NCI-H128 (cell line): ENCODE results near the gene AK9.

Source experiments
- DNase-seq: peaks from one replicate; lab custom pipeline; 2025; ENCODE audit not compliant: unreplicated experiment; lab: John Stamatoyannopoulos, UW

AK9 gene

DNA sequence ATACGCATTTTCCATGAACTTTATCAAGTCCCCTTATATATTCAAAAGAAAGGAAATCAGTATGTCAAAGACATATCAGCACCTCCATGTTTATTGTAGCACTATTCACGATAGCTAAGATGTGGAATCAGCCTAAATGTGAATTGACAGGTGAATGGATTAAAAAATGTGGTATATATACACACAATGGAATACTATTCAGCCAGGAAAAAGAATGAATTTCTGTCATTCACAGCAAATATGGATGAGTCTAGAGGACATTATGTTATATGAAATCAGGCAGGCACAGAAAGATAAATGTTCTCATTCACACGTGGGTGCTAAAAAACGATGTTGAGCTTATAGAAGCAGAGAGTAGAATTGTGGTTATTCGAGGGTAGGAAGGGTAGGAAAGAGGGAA lies 5.4 kb upstream of the AK9 start:
- no peak for DNase-seq

DNA sequence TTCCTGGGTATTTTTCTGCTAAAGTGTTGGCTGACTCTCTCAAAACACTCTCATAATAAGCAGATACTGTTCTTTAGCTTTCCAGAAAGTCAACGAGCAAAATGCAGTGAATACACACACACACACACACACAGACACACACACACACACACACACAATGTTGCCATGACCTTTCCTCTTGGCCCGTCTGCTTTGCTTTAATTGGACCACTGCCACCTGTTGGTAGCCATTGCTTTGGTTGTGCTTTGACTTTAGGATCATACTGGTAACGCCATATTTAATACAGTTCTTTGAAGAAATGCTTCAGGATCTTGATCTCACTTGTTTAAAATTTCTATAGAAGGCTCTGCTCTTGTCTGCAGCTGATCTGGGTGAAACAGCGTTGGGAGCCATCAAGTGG lies 4.5 kb upstream of the AK9 start:
- no peak for DNase-seq

DNA sequence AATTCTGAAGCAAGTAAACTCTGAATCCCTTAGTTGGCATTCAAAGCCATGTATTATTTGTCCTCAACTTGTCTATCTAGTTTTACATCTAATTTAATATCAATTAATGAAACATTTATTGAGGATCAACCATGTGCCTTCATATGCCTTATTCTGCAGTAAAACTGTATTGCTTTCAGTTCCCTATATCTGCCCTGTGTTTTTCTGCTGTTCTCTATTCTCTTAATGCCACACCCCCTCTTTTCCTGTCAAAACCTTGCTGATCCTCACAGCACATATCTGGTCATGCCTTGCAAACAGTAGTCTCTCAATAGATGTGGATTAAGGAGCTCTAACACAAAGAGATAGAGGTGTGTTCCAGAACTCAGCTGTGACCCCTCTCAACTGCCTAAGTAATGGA lies 2.1 kb upstream of the AK9 start:
- no peak for DNase-seq

DNA sequence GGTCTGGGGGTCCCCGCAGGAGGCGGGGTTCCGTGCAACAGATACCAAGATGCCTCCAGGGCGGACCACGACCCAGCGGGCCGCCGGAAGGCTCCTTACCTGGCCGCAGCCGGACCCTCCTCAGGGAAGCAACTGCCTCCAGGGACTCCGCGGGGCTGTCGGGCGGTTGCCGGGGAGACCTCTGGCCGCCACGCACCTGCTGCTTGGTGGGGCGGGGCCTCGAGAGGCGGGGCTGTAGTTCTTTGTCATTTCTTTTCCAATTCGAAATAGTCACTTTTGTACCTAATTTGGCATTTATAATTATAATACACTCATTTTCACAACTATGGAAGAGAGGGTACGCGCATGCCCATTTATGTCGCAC lies 647 bp downstream of the AK9 start:
- peak; percentile 51 for DNase-seq

DNA sequence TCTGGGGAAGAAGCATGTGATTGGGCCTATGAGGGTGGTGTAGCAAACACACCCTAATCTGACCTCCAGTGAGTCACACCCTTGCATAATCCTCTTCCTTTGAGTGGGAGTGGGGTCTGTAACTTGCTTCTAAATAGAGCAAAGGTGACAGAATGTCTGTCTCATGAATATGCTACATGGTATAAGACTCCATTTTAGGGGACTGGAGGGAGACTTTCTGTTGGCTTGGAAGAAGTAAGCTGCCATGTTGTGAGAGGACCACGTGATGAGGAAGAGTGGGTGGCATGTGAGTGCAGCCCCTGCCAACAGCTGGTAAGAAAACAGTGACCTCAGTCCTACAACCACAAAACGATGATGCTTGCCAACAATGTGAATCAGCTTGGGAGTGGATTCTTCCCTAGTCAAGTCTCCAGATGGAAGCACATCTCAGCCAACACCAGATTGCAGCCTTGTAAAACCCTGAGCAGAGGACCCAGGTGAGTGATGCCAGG lies 3.7 kb downstream of the AK9 start:
- no peak for DNase-seq

DNA sequence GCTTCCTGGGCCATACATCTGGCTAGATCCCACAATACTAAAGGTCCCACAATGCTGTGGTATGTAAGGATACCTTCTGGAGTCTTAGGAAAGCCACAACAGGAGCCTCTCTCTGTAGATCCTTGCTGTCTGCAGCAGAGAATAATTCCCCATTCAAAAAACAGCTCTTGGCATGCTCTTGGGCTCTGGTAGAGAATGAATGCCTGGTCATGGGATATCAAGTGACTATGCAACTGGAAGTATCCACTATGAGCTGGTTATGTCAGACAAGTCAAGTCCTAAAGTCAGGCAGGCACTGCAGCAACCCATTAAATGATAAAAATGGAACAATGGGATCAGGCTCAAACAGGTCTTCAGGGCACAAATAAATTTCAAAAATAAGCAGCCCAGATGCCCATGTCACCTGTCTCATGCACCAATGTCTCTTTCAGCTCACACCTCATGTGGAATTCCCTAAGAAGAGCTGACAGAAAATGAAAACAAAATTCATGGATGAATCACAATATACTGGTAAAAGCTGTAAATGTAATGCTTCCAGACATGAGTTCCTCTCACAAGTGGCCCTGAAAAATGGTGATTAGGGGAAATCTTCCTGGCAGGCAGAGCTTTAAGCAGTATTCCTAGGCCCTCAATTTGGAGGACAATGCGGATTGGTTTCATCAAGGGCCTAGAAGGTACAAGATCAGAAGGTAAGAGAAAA lies 4.3 kb downstream of the AK9 start:
- no peak for DNase-seq

DNA sequence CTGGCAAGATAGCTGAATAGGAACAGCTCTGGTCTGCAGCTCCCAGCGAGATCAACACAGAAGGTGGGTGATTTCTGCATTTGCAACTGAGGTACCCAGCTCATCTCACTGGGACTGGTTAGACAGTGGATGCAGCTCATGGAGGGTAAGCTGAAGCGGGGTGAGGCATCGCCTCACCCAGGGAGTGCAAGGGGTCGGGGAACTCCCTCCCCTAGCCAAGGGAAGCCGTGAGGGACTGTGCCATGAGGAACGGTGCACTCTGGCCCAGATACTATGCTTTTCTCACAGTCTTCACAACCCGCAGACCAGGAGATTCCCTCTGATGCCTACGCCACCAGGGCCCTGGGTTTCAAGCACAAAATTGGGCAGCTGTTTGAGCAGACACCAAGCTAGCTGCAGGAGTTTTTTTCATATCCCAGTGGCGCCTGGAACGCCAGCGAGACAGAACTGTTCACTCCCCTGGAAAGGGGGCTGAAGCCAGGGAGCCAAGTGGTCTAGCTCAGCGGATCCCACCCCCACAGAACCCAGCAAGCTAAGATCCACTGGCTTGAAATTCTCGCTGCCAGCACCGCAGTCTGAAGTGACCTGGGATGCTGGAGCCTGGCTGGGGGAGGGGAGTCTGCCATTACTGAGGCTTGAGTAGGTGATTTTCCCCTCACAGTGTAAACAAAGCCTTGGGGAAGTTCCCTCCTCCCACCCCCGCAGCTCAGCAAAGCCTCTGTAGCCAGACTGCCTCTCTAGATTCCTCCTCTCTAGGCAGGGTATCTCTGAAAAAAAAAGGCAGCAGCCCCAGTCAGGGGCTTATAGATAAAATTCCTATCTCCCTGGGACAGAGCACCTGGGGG lies 12.1 kb downstream of the AK9 start:
- DNase-seq, result peak; percentile 58

DNA sequence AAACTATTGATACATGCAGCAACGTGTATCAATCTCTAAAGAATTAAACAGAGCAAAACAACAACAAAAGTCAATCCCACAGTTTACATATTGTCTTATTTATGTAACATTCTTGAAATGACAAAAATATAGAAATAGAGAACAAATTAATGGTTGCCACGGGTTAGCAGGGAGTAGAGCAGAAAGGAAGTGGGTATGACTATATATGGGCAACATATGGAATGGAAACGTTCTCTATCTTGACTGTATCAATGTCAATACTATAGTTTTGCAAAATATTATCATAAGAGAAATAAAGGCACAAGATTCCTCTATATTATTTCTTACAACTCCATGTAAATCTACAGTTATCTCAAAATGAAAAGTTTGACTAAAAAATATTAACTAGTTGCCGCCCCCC lies 12.8 kb downstream of the AK9 start:
- DNase-seq, result no peak

DNA sequence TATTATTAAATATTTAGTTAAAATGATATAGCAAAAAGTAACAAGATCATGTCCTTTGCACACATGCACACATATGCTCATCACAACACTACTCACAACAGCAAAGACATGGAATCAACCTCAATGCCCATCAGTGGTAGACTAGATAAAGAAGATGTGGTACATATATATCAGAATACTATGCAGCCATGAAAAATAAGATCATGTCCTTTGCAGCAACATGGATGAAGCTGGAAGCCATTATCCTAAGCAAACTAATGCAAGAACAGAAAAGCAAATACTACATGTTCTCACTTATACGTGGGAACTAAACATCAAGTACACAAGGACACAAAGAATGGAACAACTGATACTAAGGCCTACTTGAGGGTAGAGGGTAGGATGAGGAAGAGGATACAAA lies 14.3 kb downstream of the AK9 start:
- DNase-seq, result no peak

DNA sequence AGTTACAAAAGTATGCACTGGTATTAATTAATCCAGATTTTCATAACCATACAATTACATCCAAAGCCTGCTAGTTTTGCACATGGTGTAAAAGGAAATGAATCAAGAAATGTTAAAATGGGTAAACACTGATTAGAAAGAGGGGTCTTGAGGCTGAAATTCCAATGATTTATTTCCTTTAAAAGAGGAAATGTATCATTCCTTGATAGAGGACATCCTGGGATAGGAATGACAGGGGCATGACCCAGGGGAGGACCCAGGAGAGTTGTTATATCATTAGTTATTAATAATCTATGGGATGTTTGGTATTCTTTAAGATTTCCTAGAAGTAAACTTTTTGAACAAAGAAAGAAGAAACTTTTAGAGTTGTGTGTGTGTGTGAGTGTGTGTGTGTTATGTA lies 18.2 kb downstream of the AK9 start:
- DNase-seq, result no peak

DNA sequence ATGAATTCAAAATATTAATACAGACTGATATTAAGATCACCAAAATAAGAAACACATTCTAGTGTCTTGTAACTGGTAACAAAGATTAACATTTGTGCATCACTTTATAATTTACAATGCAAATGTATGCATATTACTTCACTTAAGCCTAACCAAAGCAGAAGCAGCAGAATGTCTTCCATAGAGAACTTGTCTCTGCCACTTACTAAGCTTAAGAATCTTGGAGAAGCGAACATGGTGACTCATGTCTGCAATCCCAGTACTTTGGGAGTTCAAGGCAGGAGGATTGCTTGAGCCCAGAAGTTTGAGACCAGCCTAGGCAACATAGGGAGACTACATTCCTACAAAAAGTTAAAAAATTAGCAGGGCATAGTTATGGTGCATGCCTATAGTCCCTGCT lies 18.8 kb downstream of the AK9 start:
- DNase-seq, result no peak

DNA sequence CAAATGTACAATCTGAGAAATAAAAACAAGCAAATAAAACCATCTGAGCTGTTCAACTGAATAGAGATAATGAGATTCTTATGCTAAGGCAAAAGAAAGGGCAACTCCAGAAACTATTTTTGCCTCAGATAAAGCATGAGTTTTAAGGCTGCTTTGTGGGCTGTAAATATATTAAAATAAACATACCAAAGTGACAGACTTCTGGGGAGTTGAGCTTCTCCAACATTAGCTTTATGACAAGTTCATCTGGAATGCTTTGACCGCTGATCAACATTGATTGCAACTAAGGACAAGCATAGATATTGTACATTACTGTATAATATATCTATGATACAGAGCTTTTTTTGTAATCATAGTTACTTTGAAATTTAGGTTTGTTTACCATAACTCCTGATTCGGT lies 19.3 kb downstream of the AK9 start:
- no peak for DNase-seq

DNA sequence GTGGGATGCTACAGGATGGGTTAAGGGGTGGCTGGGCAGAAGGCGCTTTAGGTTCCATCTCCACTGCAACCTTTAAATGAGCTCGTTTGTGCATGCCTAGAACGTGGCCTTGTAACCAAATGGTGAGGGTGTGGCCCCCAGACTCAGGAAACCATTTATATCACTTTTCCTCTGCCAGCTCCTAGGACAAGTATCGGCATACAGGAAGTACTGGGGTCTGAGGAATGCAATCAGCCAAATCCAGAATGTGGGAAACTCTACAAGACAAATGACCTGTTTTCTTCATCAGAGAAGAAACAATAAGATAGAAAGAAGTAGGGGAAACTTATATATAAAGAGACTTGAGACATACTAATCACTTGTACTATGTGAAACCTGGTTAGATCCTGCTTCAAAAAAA lies 21.2 kb downstream of the AK9 start:
- DNase-seq, result no peak

DNA sequence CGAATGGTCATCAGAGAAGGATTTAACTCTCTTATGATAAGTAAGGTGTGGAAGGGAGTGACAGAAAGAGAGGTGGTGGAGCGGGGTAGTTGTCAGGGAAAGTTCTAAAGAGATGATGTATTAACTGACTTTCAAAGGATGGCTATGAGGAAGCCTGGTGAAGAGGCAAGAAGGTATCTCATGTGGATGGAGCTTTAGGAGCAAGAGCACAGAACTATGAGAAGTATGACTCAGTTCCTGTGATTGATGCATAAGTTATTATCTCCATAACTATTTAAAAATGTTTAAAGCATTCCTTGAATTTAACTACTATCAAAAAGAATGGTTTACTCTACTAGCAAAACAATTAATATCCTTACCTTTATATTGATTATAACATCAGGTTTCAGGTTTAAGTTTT lies 28.8 kb downstream of the AK9 start:
- DNase-seq, result no peak

DNA sequence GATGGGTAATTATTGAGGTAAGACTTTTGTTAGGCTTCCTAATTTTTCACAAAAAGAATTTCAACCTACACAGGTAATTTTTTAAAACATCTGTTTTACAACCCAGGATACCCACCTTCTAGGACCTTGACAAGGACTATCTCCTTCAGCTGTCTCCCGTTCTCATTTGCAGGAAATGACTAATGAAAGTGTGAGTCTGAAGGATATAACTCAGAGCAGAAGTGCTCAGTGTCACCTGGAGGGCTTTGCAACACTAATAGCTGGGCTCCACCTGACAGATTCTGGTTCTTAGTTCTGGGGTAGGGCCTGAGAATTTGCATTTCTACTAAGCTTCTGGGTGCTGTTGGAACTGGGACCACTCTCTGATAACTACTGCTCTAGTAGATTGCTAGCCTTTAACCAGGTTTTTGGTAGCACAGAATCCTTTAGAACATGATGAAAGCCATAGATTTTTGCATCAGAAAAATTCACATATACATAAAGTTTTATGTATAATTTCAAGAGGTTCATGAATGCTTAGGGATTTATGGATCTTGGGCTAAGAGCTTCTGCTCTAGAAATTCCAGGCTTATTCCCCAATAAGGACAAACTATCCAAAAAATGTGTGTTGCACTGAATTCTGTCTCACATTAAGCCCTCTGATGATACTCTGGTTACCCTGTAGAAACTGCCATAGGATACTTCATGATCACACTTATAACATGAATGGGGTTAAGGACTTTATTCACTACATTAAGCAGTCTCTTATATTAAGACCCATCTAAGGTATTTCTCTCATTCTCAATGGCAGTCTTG lies 30.3 kb downstream of the AK9 start:
- no peak for DNase-seq

DNA sequence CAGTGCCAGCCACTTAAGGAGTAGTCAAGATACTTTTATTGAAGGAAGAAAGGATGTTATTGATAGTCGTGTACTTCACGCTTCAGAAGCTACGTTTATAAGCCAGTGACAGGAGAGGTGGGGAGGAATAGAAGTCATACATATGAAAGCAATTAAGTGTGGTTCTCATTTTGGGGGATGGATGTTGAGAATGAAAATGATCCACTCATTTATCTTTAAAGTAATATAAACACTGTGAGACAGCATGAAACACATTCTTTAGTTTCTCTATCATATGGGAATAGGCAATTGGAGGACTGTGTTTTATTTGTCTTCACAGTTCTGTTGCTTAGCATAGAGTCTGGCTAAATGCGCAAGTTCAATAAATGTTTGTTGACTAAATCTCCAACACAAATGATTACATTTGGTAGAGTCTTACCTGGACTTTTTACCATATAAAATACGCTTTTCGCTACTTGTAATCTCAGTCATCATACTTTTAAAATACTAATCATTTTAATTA lies 35.2 kb downstream of the AK9 start:
- no peak for DNase-seq

DNA sequence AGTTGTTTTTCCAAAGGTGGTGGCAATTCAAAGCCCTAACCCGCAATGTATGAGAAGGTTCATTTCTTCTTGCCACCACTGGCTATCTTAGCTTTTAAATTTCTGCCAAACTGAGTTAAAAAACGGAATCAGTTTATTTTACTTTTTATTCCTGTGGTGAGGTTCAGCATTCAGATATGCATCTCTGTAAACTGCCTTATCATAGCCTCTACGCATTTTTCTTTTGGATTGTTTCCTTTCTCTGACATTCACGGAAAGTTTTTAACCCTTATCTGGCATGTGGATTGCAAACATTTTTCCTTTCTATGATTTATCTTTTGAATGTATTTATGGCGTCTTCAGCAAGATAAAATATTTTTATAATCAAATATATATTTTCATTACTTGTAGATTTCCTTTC lies 37.7 kb downstream of the AK9 start:
- DNase-seq, result no peak

DNA sequence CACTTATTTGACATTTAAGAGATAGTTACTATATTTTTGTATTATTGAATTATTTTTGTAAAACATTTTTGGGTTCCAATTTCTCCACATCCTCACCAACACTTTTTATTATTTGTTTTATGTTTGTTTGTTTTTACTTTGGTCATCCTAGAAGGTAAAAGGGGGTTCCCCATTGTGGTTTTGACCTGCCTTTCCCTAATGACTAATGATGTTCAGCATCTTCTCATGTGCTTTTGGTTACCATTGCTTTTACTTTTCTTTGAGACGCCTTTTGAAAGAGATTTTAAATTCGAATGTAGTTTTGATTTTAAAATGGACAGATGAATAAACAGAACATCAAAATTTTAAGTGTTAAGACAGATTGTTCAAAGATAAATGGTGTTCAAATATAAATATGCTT lies 46.9 kb downstream of the AK9 start:
- no peak for DNase-seq

DNA sequence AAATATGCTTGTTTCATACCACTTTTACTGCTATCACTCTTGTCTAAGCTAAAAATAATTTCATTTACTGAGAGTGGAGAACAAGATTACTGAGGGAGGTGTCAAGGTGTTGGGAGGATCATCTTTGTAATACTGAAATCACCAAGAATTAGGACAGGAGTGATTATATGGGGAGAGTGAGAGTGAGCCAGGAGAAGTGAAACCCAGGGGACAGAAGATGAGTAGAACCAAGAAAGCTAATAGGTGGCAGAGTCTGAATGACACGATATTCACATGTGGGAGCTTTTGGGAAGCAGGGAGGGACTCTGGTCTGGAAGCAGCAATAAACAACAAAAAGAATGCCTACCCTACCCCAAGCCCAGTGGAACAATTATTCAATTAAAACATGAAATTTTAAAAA lies 58.6 kb downstream of the AK9 start:
- DNase-seq, result no peak

DNA sequence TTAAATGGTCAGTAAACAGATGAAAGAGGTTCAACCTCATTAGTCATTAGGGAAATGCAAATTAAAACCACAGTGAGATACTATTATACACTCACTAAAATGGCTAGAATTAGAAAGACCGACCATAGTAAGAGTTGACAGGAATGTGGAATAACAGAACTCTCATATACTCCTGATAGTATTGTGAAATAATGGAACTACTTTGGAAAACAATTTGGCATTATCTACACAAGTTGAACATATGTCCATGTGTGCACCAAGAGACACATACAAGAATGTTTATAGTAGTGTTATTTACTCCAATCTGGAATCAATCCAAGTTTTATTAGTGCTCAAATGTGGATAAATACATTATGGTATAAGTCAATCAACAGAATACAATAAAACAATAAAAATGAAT lies 59.6 kb downstream of the AK9 start:
- DNase-seq, result no peak

DNA sequence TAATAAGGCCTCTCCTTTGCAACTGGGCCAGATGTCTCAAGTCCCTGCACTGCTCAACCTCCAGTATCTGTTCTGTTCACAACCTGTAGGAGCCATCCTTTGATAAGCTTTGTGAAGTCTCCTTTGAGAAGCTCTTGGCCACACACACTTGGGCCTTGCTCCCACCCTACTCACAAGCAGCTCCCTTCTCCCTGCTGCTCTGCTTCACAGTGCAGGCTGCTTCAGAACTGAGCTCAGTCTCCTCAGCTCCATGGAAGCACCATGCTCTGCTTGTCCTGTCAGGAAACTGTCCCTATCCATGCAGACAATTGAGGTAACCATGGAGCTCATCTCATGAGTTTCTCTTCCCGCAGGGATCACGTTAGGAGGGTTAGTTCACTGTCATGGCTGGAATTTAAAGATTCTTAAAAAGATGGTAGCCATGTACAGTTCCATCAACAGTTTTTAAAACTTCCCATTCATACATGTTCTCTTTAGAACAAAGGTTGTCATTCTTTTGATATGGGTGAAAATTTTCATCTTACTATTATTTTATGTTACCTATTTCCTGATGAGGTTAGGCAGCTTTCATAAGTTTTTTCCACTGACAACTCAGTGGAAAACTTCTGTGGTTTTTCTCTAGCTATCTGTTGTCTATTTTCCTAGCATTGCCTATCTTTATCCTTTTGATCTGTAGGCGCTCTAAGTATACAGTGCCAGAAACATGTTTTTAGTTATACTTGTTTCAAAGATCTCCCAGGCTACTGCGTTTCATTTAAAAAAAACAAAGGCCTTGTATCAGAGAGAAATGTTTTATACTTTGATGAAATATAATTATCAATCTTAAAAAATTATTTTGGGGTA lies 62.6 kb downstream of the AK9 start:
- DNase-seq, result no peak
